Activated naive CD4-positive, alpha-beta T cell (primary cell): ENCODE measurements around the gene HM13.
"Not testable (repeated sequence)": the region's sequence is repeated elsewhere in the genome, so short reads cannot be mapped to it uniquely, and the experiment has no call there.

Experiments
- DNase-seq, 4 experiments: peaks; one replicate each; lab custom pipeline; 2025; lab: John Stamatoyannopoulos, UW

Gene HM13

DNA sequence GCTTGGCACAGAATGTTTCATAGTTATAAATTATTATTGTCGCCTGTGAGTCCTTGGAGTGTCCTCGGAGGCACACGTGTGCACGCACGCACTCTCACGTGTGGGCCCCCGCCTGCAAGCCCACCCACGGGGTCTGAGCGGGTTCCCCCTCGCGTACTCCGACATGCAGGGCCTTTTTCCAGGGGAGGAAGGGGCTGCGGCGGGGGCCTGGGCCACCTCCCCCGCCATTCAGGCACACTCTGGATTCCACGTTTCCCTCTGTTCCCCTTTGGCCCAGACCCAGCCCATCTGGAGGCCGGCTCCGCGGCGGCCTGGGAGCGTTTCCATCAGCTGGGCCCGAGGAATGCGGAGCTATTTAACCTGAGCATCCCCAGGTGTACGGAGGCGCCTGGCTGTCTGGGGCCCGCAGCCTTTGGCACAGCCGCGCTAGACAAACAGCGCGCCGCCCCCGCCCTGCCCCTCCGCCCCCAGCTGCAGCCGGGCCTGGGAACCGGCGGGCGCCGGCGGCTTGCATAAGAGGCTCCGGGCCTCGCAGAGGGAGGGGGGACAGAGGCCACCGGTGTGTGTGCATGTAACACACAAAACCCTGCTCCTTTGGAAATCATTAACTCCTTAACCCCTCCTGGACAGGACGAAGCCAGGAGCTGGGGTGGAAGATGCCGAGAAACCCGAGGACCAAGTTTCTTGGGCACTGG is 94.2 kb downstream of the HM13 start:
- DNase-seq: no peak

DNA sequence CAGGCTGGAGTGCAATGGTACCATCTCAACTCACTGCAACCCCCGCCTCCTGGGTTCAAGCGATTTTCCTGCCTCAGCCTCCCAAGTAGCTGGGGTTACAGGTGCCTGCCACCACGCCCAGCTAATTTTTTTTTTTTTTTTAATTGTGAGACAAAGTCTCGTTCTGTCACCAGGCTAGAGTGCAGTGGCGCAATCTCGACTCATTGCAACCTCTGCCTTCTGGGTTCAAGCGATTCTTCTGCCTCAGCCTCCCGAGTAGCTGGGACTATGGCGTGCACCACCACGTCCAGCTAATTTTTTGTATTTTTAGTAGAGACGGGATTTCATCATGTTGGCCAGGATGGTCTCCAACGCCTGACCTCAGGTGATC is 98.0 kb downstream of the HM13 start:
- DNase-seq: not testable (repeated sequence)

DNA sequence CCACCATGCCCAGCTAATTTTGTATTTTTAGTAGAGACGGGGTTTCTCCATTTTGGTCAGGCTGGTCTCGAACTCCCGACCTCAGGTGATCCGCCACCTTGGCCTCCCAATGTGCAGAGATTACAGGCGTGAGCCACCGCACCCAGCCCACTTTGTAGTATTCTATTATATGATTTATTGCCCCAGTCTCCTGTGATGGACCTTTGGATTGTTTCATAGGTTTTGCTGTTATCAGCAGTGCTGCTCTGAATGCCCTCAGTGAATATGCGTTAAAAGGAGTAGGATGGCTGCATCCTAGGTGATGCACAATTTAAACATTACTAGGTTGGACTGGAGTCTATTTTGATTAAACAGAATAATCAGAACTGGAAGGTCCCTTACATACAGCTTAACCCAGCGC is 101.2 kb downstream of the HM13 start:
- no peak for DNase-seq

DNA sequence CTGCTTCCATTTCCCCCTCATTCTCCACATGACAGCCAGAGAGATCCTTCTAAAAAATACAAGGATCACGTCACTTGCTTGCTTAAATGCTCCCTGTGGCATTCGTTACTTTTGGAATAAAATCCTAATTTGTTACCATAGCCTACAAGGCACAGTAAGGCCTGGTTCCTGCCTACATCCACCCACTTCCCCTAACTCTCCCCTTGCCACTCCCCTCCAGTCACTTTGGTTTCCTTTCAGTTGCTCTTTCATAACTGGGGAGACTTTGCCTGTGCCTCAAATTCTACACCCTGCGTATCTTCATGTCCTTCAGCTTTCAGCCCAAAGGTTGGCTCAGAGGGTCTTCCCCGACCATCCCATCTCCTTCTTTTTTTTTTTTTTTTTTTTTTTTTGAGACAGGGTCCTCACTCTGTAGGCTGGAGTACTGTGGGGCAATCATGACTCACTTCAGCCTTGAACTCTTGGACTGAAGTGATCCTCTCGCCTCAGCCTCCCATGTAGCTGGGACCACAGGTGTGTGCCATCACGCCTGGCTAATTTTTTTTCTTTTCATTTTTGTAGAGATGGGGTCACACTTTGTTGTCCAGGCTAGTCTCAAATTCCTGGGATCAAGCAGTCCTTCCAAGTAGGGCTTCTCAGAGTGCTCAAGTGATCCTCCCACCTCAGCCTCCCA is 103.3 kb downstream of the HM13 start:
- DNase-seq: no peak
